Stimulated activated CD4-positive, alpha-beta T cell treated with anti-CD3 and anti-CD28 coated beads, Interleukin-1b, Interleukin-23, amount 100 ng/mL, for 1 hour (primary cell): ENCODE data around the gene DMPK.

ENCODE experiments used
- DNase-seq, 2 donors: peaks; one replicate each; pipeline ENCODE4 v3.0.0-alpha.2; 2020; ENCODE audit warnings: low read depth in 2 of 2

DMPK gene

DNA sequence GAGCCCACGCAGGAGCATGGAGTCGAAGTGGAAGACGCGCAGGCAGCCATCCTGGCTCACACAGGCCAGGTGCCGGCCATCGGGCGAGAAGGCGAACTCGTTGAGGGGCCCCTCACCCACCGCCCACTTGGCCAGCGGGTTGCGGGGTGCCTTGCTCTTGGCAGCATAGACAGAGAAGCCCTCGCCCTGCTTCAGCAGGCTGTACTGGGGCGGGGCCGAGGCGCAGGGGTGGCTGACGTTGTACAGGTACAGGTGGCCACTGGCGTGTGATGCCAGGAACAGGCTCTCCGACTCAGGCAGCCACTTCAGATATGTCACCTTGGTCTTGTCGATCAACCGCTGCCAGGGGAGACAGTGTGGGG is 4.2 kb upstream of the DMPK start:
- no peak for DNase-seq

DNA sequence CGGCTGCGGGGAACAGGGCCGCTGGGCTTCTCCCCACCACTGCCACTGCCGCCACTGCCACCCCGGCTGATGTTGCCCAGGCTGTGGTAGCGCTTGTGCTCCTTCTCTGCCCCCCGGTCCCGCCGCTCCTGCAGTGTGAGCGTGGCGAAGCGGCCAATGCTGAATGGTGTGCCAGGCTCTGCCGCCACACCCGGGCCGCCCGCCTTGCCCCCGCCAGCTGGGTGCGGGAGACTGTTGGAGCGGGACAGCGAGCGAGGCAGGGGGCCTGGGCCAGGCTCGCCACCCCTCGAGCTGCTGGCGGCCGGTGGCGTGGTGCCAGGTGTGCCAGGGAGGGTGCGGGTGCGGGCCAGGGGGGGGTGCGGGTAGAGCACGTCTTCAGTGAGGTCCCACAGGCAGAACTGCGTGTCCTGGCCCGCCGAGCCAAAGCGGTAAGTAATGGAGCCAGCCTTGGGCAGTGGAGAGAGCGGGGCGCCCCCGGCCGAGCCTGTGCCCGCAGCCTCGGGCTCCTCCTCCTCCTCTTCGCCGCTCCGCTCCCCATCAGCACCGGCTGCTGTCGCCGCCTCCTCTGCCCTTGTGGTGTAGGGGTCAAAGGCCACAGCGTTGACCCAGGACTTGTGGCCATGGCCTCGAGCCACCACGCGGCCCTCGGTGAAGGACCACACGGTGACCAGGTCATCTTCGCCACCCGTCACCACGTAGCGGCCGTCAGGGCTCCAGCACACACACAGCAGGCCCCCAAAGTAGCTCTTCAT is 3.7 kb upstream of the DMPK start:
- DNase-seq: no peak

DNA sequence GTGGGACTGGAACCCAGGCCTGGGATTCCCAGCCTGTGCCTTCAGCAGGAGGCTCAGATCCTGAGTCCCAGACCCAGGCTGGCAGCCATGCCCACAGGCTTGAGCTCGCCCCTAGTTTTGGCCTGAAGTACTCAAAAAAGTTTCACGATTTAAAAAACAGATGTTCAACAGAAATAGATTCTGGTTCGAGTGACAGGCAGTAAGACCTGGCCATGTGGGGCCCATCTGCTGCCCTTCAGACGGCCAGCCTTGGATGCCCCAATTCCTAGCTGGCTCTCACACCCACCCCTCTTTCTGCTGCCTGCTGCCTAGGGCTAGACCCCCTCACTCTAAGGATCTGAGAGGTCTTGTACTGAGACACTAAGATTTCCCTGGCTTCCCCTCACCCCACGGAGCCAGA is 2.8 kb upstream of the DMPK start:
- no peak for DNase-seq

DNA sequence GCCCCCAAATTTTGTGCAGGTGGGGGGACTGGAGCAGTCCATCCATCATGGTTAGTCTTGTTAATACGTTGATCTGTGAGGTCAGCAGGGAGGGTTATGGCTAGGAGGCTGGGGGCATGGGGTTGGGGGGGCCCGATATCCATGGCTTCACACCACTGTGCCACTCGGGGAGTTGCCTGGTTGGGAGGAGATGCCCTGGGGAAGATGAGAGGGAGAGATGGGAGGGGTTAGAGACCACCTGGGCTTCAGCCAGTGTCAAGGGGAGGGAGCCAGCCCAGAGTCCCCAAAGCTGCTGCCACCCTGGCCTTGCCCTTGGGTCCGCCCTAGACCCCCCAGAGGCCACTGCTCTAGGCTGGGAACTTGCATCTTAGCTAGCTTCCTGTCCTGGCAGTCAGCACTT is 1.8 kb upstream of the DMPK start:
- DNase-seq: no peak

DNA sequence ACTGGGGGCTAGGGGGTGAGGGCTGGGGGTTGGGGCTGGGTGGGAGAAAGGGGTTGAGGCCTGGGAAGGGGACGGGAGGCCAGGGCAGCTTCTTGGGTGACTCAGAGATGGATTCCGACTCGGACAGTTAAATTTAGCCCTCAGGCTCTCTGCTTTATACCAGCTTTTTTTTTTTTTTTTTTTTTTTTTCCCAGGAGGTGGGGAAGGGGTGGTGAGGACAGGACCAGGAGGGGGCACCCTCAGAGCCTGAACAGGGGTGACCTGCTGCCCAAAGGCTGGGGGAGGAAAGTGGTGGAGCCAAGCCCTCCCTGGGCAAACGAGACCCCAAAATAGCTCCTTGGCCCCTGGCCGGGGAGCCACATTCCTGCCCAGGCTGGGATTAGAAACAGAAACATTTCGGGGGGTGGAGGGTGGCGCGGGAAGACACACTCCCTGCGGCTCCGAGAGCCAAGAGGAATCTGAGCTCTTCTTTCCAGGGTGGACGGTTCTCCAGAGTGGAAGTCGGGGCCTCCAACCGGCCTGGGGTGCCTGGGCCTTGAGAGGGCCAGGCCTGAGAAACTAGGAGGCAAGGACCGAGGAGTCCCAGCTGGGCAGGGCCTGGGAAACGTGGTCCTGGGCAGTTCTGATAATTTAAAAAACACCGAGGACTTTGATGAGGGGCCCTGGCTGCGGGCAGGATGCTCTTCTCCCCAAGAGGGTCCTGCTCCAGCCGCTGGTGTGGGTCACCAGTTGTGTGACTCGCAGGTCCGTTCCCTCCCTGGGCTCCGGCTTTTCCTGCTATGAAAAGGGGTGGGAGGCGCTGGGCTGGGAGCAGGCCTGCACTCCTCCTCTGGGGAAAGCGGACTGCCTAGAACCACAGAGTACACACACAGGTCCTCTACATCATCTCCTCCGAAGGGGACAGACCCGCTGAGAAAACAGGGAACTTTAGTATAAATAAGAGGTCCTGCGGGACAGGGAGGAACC is 813 bp upstream of the DMPK start:
- DNase-seq: no peak

DNA sequence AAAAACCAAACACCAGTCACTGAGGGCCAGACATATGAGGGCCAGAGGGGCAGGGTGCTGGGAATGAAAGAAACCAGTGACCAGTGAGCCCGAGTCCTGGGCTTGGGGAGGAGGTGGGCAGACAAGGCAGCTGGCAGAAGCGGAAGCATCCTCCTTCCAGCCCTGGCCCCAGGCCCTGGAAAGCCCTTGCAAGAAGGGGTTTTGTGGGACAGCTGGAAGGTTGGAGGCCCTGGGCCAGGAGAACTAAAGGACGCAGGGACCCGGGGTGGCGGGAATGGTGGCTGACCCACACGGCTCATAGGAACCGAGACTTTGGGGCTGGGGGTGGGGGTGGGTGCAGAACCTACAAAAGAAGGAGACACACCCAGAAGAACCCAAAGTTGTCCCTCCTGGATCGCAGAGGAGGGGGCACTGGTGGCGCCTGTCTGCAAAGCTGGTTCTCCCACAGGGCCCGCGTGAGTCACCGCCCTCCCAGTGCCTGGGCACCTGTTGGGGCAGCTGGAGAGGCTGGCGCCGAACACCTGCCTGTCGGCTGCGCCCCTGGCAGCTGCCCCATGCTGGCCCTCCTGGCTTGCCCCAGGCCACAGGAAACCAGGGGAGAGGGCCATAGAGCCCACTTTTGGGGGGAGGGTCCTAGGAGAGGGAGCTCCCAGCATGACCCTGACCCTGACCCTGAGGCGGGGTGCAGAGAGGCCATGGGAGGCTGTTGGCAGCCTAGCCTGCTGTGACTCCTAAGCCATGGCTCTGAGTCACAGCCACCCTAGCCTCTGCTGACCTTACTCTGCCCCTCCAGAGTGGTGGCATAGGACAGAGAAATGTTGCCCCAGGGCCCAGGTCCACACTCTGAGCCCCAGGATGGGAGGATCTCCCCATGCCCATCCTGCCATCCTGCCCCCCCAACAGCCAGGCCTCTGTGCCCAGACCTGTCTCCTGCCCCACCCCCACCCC is 802 bp downstream of the DMPK start:
- no peak for DNase-seq

DNA sequence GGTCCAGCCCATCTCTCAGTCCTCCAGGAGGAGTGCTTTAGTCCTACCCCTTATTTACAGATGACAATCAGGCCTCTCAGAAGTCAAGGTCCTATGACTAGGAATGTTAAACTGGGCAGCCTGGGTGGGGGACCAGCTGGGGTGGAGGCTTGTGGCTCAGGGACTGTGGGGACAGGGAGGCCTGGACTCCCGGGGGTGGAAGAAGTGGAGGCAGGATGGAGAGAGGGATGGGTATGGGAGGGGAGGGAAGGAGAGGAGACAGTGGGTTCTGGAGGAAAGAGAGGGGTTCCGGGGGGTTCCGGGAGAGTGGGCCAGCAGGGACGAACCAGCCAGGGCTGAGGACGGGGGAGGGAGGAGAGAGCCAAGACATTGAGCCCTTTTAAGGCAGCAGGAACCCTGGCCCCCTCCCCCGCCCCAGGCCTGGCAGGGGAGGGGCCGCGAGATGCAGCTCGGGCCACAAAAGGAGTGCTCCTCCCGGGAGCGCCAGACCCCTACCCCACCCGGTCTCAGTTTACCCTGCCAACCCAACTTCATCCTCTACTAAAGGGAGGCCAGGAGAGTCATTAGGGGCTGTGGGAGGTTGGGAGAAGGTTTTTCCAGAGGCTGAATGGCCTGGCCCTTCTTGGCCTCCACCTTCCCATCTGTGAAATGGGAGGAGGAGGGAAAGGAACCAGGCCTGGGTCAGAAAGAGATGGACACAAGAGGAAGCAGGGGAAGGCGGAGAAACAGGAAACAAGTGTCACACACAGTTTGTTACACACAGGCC is 1.7 kb downstream of the DMPK start:
- no peak for DNase-seq

DNA sequence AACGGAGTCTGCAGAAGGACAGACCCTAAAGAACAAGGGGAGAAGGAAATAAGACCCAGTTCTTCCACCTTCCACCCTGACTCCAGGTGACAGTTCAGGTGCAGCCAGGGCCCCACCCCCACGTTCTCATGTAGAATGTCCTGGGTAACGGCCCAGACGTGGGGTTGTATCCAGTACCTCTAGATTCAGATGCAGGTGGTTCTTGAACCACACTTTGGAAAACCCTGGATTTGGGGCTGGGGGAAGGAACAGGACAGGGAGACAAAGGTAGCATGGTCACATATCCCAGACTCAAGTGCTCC is 2.2 kb downstream of the DMPK start:
- DNase-seq: no peak

DNA sequence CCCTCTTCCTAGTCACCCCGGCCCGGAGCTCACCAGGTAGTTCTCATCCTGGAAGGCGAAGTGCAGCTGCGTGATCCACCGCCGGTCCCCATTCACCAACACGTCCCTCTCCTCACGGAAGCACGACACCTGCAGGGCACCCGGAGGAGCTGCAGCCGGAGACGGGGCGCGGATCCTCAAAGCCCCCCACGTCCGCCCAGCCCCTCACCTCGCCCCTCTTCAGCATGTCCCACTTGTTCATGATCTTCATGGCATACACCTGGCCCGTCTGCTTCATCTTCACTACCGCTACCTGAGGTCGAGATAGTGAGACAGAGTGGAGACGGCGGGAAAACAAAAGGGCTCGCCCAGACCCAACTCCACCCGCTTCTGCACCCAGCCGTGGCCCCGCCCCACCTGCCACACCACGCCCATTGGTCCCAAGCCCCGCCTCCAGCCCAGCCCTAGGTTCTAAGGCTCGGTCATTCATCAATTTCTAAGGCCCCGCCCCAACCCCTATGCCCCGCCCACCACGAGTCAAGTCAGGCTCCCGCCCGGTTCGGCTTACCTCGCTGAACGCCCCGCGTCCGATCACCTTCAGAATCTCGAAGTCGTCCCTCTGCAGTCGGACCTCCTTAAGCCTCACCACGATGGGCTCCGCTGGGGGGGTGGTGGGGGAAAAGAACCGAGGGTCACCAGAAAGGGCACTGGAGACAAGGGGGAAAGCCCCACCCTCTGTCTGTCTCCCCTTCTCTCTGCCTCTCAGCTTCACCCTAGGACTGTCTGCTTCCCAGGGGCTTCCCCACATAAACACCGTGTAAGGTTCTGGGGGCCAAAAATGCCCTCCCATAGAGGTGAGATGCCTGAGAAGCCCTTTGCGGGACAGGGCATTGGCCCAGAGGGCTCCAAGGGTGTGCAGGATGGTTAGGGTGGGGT is 2.8 kb downstream of the DMPK start:
- DNase-seq: peak; percentile 41 to 91

DNA sequence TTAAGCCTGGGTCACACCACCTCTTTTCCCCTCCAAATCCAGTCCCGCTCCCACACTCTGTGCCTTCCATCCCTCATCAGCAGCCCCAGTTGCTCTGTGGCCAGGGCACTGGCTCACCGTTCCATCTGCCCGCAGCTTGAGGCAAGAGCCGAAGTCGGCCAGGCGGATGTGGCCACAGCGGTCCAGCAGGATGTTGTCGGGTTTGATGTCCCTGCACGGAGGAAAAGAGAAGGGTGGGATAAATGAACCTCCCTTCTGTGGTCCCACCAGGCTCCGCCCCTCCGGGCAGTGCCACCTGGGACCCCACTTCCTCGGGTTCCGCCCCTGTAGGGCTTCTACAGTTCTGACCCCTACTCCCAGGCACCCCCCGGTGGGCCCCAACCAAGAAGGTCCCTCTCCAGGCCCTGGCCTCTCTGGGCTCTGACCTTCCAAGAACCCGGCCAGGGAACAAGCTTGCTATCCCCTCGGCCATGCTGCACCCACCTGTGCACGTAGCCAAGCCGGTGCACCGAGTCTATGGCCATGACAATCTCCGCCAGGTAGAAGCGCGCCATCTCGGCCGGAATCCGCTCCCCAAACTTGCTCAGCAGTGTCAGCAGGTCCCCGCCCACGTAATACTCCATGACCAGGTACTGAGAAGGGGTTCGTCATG is 4.2 kb downstream of the DMPK start:
- no peak for DNase-seq

DNA sequence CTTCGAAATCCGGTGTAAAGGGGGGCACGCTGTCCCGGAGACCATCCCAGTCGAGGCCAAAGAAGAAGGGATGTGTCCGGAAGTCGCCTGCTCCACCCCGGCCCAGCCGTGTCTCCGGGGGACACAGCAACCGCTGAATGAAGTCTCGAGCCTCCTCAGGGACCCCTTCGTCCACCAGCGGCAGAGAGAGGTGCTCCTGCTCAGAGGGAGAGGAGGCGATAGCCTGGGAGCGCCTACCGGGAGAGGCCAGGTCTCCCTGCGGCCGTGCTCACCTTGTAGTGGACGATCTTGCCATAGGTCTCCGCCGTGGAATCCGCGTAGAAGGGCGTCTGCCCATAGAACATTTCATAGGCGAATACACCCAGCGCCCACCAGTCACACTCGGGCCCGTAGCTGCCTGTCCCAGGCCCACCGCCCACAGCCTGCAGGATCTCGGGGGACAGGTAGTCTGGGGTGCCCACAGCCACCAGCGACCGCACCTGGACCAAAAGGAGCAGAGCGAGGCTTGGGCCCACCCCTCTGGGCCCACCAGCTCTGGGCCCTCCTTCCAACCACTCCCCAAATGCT is 4.8 kb downstream of the DMPK start:
- no peak for DNase-seq

DNA sequence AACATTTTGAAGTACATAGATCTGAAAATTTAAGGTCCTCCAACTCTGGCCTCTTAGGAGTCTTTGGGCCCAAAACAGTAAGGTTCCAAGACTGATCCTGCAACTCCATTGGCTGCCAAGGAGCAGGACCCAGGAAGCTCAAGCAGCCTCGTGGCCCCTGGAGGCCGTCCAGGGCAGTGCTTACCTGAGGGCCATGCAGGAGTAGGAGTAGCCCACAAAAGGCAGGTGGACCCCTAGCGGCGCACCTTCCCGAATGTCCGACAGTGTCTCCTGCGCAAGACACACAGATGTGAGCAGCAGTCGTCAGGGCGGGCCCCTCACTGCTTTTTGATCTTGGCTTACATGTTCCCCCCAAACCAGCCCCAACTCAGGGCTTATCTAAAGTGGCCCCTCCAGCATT is 7.5 kb downstream of the DMPK start:
- DNase-seq: no peak

DNA sequence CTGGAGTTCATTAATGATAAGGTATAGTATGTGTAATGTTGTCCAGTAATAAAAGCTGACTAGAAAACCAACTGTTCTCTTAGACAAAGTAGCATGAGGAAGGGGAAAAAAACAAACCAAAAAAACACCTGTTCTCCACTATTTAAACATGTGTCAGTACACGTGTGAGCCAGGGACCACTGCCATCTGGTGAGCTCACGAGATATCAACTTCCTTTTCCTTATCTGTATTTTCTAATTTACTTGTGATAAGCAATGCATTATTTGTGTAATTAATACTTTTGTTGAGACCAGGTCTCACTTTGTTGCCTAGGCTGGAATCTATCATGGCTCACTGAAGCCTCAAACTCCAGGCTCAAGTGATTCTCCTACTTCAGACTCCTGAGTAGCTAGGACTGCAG is 8.9 kb downstream of the DMPK start:
- no peak for DNase-seq

DNA sequence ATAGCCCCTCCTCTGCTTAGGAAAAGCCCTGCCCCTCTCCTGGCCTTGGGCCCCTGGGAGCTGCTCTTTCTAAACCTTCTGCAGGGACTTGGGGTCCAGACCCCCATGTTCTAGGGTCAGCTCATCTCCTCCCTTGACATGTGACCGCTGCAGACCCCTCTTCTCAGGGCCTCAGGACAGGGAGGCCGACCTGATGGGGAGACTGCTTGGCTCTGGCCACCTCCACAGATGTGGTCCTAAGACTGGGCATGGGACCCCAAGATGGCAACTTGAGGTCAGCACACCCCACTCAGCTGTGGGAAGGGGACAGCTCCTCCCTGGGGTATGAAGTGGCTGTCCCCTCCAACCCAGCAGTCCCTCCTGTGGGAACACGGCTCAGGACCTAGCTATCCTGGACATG is 9.4 kb downstream of the DMPK start:
- DNase-seq: no peak

DNA sequence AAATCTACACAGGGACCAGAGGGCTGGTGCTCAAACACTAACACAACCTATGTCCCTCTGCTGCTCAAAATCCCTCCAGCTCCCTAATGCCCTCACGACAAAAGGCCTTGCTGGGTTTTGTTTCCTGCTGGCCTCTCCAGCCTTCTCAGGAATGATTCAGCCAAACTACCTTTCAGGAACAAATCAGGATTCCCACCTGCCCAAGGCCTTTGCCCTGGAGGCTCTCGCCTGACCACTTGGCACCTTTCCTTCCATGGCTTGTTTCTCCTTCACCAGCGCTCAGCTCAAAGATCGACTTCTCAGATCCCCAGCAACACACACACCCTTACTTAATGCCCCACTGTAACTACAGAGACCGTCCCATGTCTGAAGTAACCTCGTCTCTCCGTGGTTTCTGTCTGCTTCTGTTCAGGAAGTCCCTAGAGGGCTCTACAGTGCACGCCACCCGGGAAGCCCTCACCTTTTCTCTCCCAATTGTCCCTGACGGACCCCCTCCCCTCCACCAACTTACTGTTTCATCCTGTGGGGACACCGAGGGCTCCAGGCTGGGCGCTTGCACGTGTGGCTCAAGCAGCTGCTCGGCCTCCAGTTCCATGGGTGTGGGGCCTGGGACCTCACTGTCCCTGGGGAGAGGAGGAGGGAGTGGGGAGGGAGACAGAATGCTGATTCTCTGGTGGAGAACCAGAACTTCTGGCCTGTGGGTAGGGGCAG is 10.0 kb downstream of the DMPK start:
- no peak for DNase-seq

DNA sequence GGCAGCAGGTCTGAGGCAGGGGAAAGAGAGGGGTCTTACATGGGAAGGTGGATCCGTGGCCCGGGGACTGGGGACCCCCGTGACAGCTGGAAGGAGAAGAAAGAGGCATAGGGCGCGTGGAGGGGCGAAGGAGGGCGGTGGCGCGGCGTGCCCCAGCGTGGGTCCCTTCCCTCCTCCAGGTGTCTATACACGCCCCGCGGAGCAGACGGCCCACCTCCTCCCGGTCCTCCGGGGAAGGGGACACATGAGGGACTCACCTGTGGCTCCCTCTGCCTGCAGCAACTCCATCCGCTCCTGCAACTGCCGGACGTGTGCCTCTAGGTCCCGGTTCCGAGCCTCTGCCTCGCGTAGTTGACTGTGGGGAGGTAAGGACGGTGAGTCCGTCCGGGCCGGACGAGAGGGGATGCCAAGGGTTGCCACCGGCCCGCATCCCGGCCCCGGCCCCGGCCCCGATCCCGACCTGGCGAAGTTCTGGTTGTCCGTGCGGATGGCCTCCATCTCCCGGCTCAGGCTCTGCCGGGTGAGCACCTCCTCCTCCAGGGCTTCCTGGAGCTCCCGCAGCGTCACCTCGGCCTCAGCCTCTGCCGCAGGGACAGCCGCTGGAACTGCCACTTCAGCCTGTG is 10.9 kb downstream of the DMPK start:
- no peak for DNase-seq

DNA sequence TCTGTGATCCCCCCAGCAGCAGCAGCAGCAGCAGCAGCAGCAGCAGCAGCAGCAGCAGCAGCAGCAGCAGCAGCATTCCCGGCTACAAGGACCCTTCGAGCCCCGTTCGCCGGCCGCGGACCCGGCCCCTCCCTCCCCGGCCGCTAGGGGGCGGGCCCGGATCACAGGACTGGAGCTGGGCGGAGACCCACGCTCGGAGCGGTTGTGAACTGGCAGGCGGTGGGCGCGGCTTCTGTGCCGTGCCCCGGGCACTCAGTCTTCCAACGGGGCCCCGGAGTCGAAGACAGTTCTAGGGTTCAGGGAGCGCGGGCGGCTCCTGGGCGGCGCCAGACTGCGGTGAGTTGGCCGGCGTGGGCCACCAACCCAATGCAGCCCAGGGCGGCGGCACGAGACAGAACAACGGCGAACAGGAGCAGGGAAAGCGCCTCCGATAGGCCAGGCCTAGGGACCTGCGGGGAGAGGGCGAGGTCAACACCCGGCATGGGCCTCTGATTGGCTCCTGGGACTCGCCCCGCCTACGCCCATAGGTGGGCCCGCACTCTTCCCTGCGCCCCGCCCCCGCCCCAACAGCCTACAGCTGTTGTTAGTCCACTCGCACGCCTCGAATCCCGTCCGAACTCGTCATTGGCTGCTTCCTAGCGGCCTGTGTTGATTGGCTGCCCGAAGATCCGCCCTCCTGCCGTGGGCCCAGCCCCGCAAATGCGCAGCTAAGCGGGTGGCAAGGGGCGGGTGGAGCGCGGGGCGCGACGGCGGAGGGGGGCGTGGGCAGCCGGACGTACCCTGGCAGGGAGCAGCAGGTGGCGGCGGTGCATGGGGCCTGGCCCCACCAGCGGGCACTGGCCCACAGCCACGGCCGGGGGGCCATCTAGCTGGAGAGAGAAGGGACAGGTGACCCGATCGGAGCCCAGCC is 11.8 kb downstream of the DMPK start:
- peak; percentile 78 to 82 for DNase-seq
